HCT116 (cell line): Measurements from ENCODE around the gene TIAM1. TPM values are rescaled to one million over a fixed set of nuclear protein-coding genes. Genes with fewer than 3 reads are reported as not detected.

Source experiments
- ATAC-seq: fragments of 200-7000 bp; cut with Tn5 transposase; 2 replicates; pipeline ENCODE4 v1.9.1; 2020; ENCODE audit warnings: mild to moderate bottlenecking, moderate library complexity
- BruUV-seq: library from RNA; stranded (reverse); fragments of 400-500 nt; replicated peaks from 2 replicates; lab custom pipeline; 2021; lab: Mats Ljungman, UMichigan
- CTCF ChIA-PET: fragments of 300-600 bp; sonication (Branson Sonifier 250); formaldehyde crosslinking; loops from one replicate; lab custom pipeline; 2021; ENCODE audit warnings: antibody characterized with exemption; lab: Charles Lee
- POLR2A ChIA-PET: fragments of 300-600, 350-600 bp; sonication (Branson Sonifier 250); formaldehyde crosslinking; loops from one replicate; lab custom pipeline; 2021; ENCODE audit warnings: antibody characterized with exemption; lab: Charles Lee
- RAD21 ChIA-PET, 2 experiments: fragments of 300-600 bp; sonication (Branson Sonifier 250); formaldehyde crosslinking; loops; one replicate each; lab custom pipeline; 2023; ENCODE audit warnings: low total read pairs in 2 of 2; ENCODE audit not compliant: uncharacterized antibody in 2 of 2, unreplicated experiment in 2 of 2, low non-redundant PET in 1 of 2; lab: Charles Lee
- DNase-seq: peaks from one replicate; pipeline ENCODE4 v3.0.0-alpha.2; 2010; ENCODE audit warnings: low read depth, low spot score
- H2AFZ ChIP-seq: fragments of 200-600 bp; shearing (Covaris generic), sonication (generic); 2 replicates; pipeline ENCODE4 v1.6.1; 2017; ENCODE audit warnings: low read depth, mixed run types, mixed read lengths, antibody characterized with exemption, low read length; ENCODE audit not compliant: poor library complexity, severe bottlenecking
- H3K27ac ChIP-seq: 2 replicates; pipeline ENCODE4 v1.5.1; 2012; ENCODE audit warnings: low read depth, low read length
- H3K27me3 ChIP-seq: fragments of 200-600 bp; sonication (generic); 2 replicates; pipeline ENCODE4 v1.6.1; 2016; ENCODE audit warnings: mixed run types, low read length, mixed read lengths; ENCODE audit not compliant: insufficient read depth
- H3K36me3 ChIP-seq, 2 experiments: fragments of 200-500 bp in 1 of 2; fragments of 200-600 bp in 1 of 2; sonication (Bioruptor generic) in 1 of 2; sonication (generic) in 1 of 2; 2 replicates each; pipeline versions ENCODE4 v1.5.1 to v1.6.1; 2014 to 2016; ENCODE audit warnings: low read length in 2 of 2, inconsistent platforms in 1 of 2, mixed read lengths in 1 of 2, mixed run types in 1 of 2; ENCODE audit not compliant: insufficient read depth in 2 of 2, control insufficient read depth in 1 of 2
- H3K4me1 ChIP-seq, 2 experiments: fragments of 200-600 bp in 1 of 2; sonication (generic) in 1 of 2; 2 replicates each; pipeline versions ENCODE4 v1.5.1 to v1.6.1; 2012 to 2017; ENCODE audit warnings: low read length in 2 of 2, inconsistent platforms in 1 of 2, mild to moderate bottlenecking in 1 of 2, mixed read lengths in 1 of 2, mixed run types in 1 of 2, moderate library complexity in 1 of 2; ENCODE audit not compliant: insufficient read depth in 2 of 2, control insufficient read depth in 1 of 2
- H3K4me2 ChIP-seq: fragments of 200-600 bp; sonication (generic); 2 replicates; pipeline ENCODE4 v1.6.1; 2017; ENCODE audit warnings: mixed run types, low read length, mixed read lengths
- H3K4me3 ChIP-seq, 2 experiments: fragments of 200-600 bp in 1 of 2; sonication (generic) in 1 of 2; replicated peaks in 1 of 2; 2 replicates each; pipeline ENCODE4 v1.5.1; 2011 to 2016; ENCODE audit warnings: low read length in 2 of 2, control low read depth in 1 of 2, low read depth in 1 of 2, mild to moderate bottlenecking in 1 of 2, mixed read lengths in 1 of 2, mixed run types in 1 of 2
- H3K79me2 ChIP-seq: fragments of 200-600 bp; sonication (generic); 2 replicates; pipeline ENCODE4 v1.6.1; 2017; ENCODE audit warnings: mild to moderate bottlenecking, mixed run types, low read length, moderate library complexity, mixed read lengths; ENCODE audit not compliant: insufficient read depth
- H3K9ac ChIP-seq: fragments of 200-600 bp; sonication (generic); 2 replicates; pipeline ENCODE4 v1.6.1; 2016; ENCODE audit warnings: low read length, mixed read lengths
- H3K9me2 ChIP-seq: fragments of 200-600 bp; sonication (generic), shearing (Covaris generic); 2 replicates; pipeline ENCODE4 v1.6.1; 2017; ENCODE audit warnings: mixed run types, mild to moderate bottlenecking, moderate library complexity; ENCODE audit not compliant: insufficient read depth
- H3K9me3 ChIP-seq, 2 experiments: fragments of 200-500 bp in 1 of 2; fragments of 200-600 bp in 1 of 2; sonication (Bioruptor generic) in 1 of 2; sonication (generic) in 1 of 2; 2 replicates each; pipeline ENCODE4 v1.6.1; 2014 to 2017; ENCODE audit warnings: low read length in 2 of 2, mixed read lengths in 2 of 2, inconsistent platforms in 1 of 2, low read depth in 1 of 2, mild to moderate bottlenecking in 1 of 2, mixed run types in 1 of 2, moderate library complexity in 1 of 2; ENCODE audit not compliant: control insufficient read depth in 1 of 2, insufficient read depth in 1 of 2
- H4K20me1 ChIP-seq: fragments of 200-600 bp; sonication (generic), shearing (Covaris generic); 2 replicates; pipeline ENCODE4 v1.6.1; 2017; ENCODE audit warnings: mixed run types, mild to moderate bottlenecking, moderate library complexity; ENCODE audit not compliant: insufficient read depth
- CBX3 ChIP-seq: IDR thresholded peaks from 2 replicates; pipeline ENCODE4 v1.6.1; 2012; ENCODE audit warnings: low read depth
- EGR1 ChIP-seq: IDR thresholded peaks from 2 replicates; pipeline ENCODE4 v1.6.1; 2012; ENCODE audit warnings: low read depth
- EZH2 ChIP-seq: fragments of 200-600 bp; sonication (generic); IDR thresholded peaks from 2 replicates; pipeline ENCODE4 v1.6.1; 2017; ENCODE audit warnings: antibody characterized with exemption, mixed run types
- EZH2phosphoT487 ChIP-seq: fragments of 200-600 bp; IDR thresholded peaks from 2 replicates; pipeline ENCODE4 v1.6.1; 2018; ENCODE audit warnings: antibody characterized with exemption, borderline replicate concordance
- FOSL1 ChIP-seq: IDR thresholded peaks from 2 replicates; pipeline ENCODE4 v1.6.1; 2012; ENCODE audit warnings: low read depth
- JUND ChIP-seq: IDR thresholded peaks from 2 replicates; pipeline ENCODE4 v1.6.1; 2012
- POLR2A ChIP-seq: IDR thresholded peaks from 2 replicates; pipeline ENCODE4 v1.7.0; 2011; ENCODE audit warnings: borderline replicate concordance; ENCODE audit not compliant: insufficient read depth, insufficient read length; ENCODE audit errors: extremely low read depth
- POLR2AphosphoS5 ChIP-seq: IDR thresholded peaks from 2 replicates; pipeline ENCODE4 v1.6.1; 2011; ENCODE audit warnings: mild to moderate bottlenecking, low read depth, low read length, moderate library complexity
- RAD21 ChIP-seq: IDR thresholded peaks from 2 replicates; pipeline ENCODE4 v1.6.1; 2012; ENCODE audit warnings: low read depth, mild to moderate bottlenecking
- SIN3A ChIP-seq: IDR thresholded peaks from 2 replicates; pipeline ENCODE4 v1.6.1; 2012; ENCODE audit warnings: low read depth
- SP1 ChIP-seq: IDR thresholded peaks from 2 replicates; pipeline ENCODE4 v1.6.1; 2012; ENCODE audit warnings: low read depth
- SRF ChIP-seq: IDR thresholded peaks from 2 replicates; pipeline ENCODE4 v1.6.1; 2012; ENCODE audit warnings: low read depth
- TCF7L2 ChIP-seq: IDR thresholded peaks from 2 replicates; pipeline ENCODE4 v1.7.0; 2011; ENCODE audit warnings: borderline replicate concordance, inconsistent platforms; ENCODE audit not compliant: insufficient read depth, insufficient read length; ENCODE audit errors: extremely low read depth
- YY1 ChIP-seq: IDR thresholded peaks from 2 replicates; pipeline ENCODE4 v1.6.1; 2011; ENCODE audit warnings: low read length, low read depth, moderate library complexity, mild to moderate bottlenecking; ENCODE audit not compliant: insufficient replicate concordance; ENCODE audit errors: extremely low read depth
- ZFX ChIP-seq: fragments of 450-650 bp; IDR thresholded peaks from 2 replicates; pipeline ENCODE4 v1.6.1; 2017
- intact Hi-C: fragments of 100-400 bp; cut with micrococcal nuclease; formaldehyde crosslinking; loops from 2 replicates; pipeline ENCODE4 v1.10.0; 2022
- total RNA-seq: library from RNA; stranded (reverse); gene quantifications from one replicate; pipeline ENCODE4 v1.2.1, GENCODE V29; 2021; ENCODE audit not compliant: unreplicated experiment
- TF ChIP-seq, protein P1 (sequence below): IDR thresholded peaks from 2 replicates; pipeline ENCODE4 v1.6.1; 2012
- TF ChIP-seq, protein P2 (sequence below): IDR thresholded peaks from 2 replicates; pipeline ENCODE4 v1.6.1; 2011; ENCODE audit warnings: mild to moderate bottlenecking, low read length, moderate library complexity; ENCODE audit not compliant: insufficient replicate concordance; ENCODE audit errors: extremely low read depth
- TF ChIP-seq, protein P3 (sequence below): IDR thresholded peaks from 2 replicates; pipeline ENCODE4 v1.6.1; 2012

The TIAM1 gene
- total RNA-seq, 1 experiment from 2014 or later, result 47.8 TPM

DNA sequence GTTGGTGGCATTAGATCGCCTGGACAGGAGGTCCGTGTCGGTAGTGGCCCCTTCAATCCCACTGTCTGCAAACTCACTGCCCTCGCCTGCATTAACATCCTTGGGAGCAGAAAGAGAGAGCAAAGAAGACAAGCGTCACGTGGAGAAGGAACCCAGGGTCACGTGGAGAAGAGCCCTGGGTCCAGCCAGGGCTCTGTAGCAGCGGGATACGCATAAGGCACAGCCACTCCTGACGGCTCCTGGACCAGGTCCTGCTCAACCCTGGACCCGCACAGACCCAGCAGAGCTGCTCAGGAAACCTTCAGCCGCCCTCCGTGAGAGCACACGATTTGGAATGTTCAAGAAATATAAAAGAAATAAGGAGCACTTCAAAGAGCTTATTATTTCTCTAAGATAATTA lies 92.0 kb downstream of the TIAM1 start:
- ChIA-PET RAD21 (no interaction called here), CTCF (no interaction called here), POLR2A (no interaction called here)
- ATAC-seq (no peak), DNase-seq (no peak)
- Histone ChIP-seq H4K20me1 (no peaks in the 10 kb centered on the region), H3K9me2 (no peaks in the 10 kb centered on the region), H3K9me3 (no peaks in the 10 kb centered on the region), H3K27me3 (no peaks in the 10 kb centered on the region), H3K4me1 (peaks cover 0 to 7% of the 10 kb centered on the region in 2 experiments; a peak in 1 of 4 replicates), H3K4me2 (no peak overlapping the region), H3K79me2 (peaks cover 4% of the 10 kb centered on the region; the same call in 1 of the 2 replicates), H3K27ac (no peak overlapping the region), H3K9ac (no peak overlapping the region), H3K36me3 (no peaks in the 10 kb centered on the region), H3K4me3 (no peak overlapping the region), H2AFZ (no peak overlapping the region)
- BruUV-seq, result no TSS peak
- intact Hi-C loops, result no loop called here
- TF ChIP-seq, protein P1, sequence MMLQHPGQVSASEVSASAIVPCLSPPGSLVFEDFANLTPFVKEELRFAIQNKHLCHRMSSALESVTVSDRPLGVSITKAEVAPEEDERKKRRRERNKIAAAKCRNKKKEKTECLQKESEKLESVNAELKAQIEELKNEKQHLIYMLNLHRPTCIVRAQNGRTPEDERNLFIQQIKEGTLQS, result no peak
- TF ChIP-seq ZFX (no peak), YY1 (no peak), POLR2A (no peak), EZH2 (no peak), EGR1 (no peak), SRF (no peak), FOSL1 (no peak), SP1 (no peak), POLR2AphosphoS5 (no peak), SIN3A (no peak), RAD21 (no peak), TCF7L2 (no peak), JUND (no peak), EZH2phosphoT487 (no peak), CBX3 (no peak)
- TF ChIP-seq, protein P2, sequence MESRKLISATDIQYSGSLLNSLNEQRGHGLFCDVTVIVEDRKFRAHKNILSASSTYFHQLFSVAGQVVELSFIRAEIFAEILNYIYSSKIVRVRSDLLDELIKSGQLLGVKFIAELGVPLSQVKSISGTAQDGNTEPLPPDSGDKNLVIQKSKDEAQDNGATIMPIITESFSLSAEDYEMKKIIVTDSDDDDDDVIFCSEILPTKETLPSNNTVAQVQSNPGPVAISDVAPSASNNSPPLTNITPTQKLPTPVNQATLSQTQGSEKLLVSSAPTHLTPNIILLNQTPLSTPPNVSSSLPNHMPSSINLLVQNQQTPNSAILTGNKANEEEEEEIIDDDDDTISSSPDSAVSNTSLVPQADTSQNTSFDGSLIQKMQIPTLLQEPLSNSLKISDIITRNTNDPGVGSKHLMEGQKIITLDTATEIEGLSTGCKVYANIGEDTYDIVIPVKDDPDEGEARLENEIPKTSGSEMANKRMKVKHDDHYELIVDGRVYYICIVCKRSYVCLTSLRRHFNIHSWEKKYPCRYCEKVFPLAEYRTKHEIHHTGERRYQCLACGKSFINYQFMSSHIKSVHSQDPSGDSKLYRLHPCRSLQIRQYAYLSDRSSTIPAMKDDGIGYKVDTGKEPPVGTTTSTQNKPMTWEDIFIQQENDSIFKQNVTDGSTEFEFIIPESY, result no peak
- TF ChIP-seq, protein P3, sequence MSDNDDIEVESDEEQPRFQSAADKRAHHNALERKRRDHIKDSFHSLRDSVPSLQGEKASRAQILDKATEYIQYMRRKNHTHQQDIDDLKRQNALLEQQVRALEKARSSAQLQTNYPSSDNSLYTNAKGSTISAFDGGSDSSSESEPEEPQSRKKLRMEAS, result no peak
